H1 (cell line): ENCODE results near the gene GDF2. TPM values are rescaled to one million over a fixed set of nuclear protein-coding genes. Genes with fewer than 3 reads are reported as not detected.

ENCODE experiments used
- CTCF ChIA-PET: fragments of 300-600 bp; sonication (Branson Sonifier 250); formaldehyde crosslinking; loops from one replicate; lab custom pipeline; 2021; ENCODE audit not compliant: partially characterized antibody; lab: Charles Lee
- POLR2A ChIA-PET: fragments of 300-600 bp; sonication (Branson Sonifier 250); formaldehyde crosslinking; loops from one replicate; lab custom pipeline; 2021; ENCODE audit warnings: inconsistent platforms; ENCODE audit not compliant: partially characterized antibody; lab: Charles Lee
- DNase-seq, 2 experiments: peaks; one replicate each; pipeline versions ENCODE4 v3.0.0 to v3.0.0-alpha.2; 2010 to 2022; ENCODE audit warnings: low spot score in 2 of 2, low read depth in 1 of 2, mixed read lengths in 1 of 2
- FAIRE-seq: peaks from 2 replicates; lab custom pipeline; 2011; peaks lifted over from hg19 to GRCh38; lab: Jason Lieb, UNC
- H2AFZ ChIP-seq: 2 replicates; pipeline ENCODE4 v1.8.1; 2012; ENCODE audit warnings: low read length, inconsistent platforms
- H2AK5ac ChIP-seq: 2 replicates; pipeline ENCODE4 v1.6.1; 2013; ENCODE audit warnings: low read depth, low read length
- H2BK120ac ChIP-seq: replicated peaks from 2 replicates; pipeline ENCODE3; 2013; ENCODE audit warnings: low read depth, low read length, inconsistent platforms
- H2BK12ac ChIP-seq: 2 replicates; pipeline ENCODE4 v1.6.1; 2013; ENCODE audit warnings: low read depth, low read length
- H2BK15ac ChIP-seq: 2 replicates; pipeline ENCODE4 v1.6.1; 2013; ENCODE audit warnings: low read length
- H2BK20ac ChIP-seq: 2 replicates; pipeline ENCODE4 v1.6.1; 2013; ENCODE audit warnings: low read length
- H2BK5ac ChIP-seq: 2 replicates; pipeline ENCODE4 v1.6.1; 2013; ENCODE audit warnings: low read depth, low read length
- H3K14ac ChIP-seq: 2 replicates; pipeline ENCODE4 v1.6.1; 2013; ENCODE audit warnings: inconsistent platforms; ENCODE audit not compliant: insufficient read length
- H3K18ac ChIP-seq: 2 replicates; pipeline ENCODE4 v1.6.1; 2013; ENCODE audit warnings: low read length; ENCODE audit errors: extremely low read depth
- H3K23ac ChIP-seq: 2 replicates; pipeline ENCODE4 v1.6.1; 2013; ENCODE audit warnings: inconsistent platforms; ENCODE audit not compliant: insufficient read length
- H3K23me2 ChIP-seq: 2 replicates; pipeline ENCODE4 v1.6.1; 2013; ENCODE audit warnings: low read depth, low read length
- H3K27ac ChIP-seq: 2 replicates; pipeline ENCODE4 v1.6.1; 2011; ENCODE audit warnings: low read depth, low read length, inconsistent platforms
- H3K27me3 ChIP-seq, 4 experiments: replicated peaks in 1 of 4; 1 replicate in 1 of 4; 2 replicates in 3 of 4; pipeline versions ENCODE4 v1.6.1 to v1.8.1; 2011 to 2013; ENCODE audit warnings: low read length in 3 of 4, mild to moderate bottlenecking in 3 of 4, inconsistent platforms in 2 of 4, mixed read lengths in 2 of 4, moderate library complexity in 1 of 4; ENCODE audit not compliant: control insufficient read depth in 3 of 4, insufficient read depth in 3 of 4; ENCODE audit errors: extremely low read depth in 1 of 4
- H3K36me3 ChIP-seq, 4 experiments: 2 replicates each; pipeline versions ENCODE4 v1.6.1 to v1.8.1; 2011 to 2013; ENCODE audit warnings: mild to moderate bottlenecking in 4 of 4, low read length in 3 of 4, moderate library complexity in 2 of 4, control low read depth in 1 of 4, inconsistent platforms in 1 of 4; ENCODE audit not compliant: insufficient read depth in 4 of 4, control insufficient read depth in 2 of 4
- H3K4ac ChIP-seq: replicated peaks from 2 replicates; pipeline ENCODE3; 2013; ENCODE audit warnings: low read length, low read depth, mixed read lengths, inconsistent platforms; ENCODE audit not compliant: insufficient read length
- H3K4me1 ChIP-seq, 4 experiments: replicated peaks in 1 of 4; 1 replicate in 1 of 4; 2 replicates in 3 of 4; pipeline versions ENCODE4 v1.6.1 to v1.8.1; 2011 to 2013; ENCODE audit warnings: low read length in 3 of 4, inconsistent platforms in 2 of 4, mixed read lengths in 1 of 4; ENCODE audit not compliant: insufficient read depth in 4 of 4, control insufficient read depth in 3 of 4
- H3K4me2 ChIP-seq, 2 experiments: 2 replicates each; pipeline versions ENCODE4 v1.6.1 to v1.8.1; 2011 to 2013; ENCODE audit warnings: low read depth in 2 of 2, low read length in 2 of 2, control low read depth in 1 of 2, inconsistent platforms in 1 of 2, mild to moderate bottlenecking in 1 of 2; ENCODE audit not compliant: insufficient read depth in 1 of 2
- H3K4me3 ChIP-seq, 4 experiments: fragments of 200-600, 300-600 bp in 1 of 4; sonication (generic), shearing (Covaris generic), sonication (Bioruptor Twin) in 1 of 4; 2 replicates each; pipeline versions ENCODE4 v1.5.1 to v1.8.1; 2011 to 2016; ENCODE audit warnings: low read length in 4 of 4, low read depth in 3 of 4, control low read depth in 2 of 4, inconsistent platforms in 2 of 4, mild to moderate bottlenecking in 2 of 4, mixed read lengths in 1 of 4, moderate library complexity in 1 of 4; ENCODE audit not compliant: insufficient read depth in 2 of 4; ENCODE audit errors: extremely low read depth in 1 of 4
- H3K56ac ChIP-seq: replicated peaks from 2 replicates; pipeline ENCODE3; 2013; ENCODE audit warnings: low read depth, mild to moderate bottlenecking, mixed read lengths, low read length, inconsistent platforms; ENCODE audit not compliant: insufficient read length
- H3K79me1 ChIP-seq: 2 replicates; pipeline ENCODE4 v1.6.1; 2013; ENCODE audit warnings: low read depth, low read length, control low read depth
- H3K79me2 ChIP-seq, 2 experiments: 2 replicates each; pipeline versions ENCODE4 v1.6.1 to v1.8.1; 2012 to 2013; ENCODE audit warnings: low read length in 2 of 2, mild to moderate bottlenecking in 2 of 2, inconsistent platforms in 1 of 2; ENCODE audit not compliant: insufficient read depth in 2 of 2, control insufficient read depth in 1 of 2
- H3K9ac ChIP-seq, 4 experiments: replicated peaks in 1 of 4; 1 replicate in 1 of 4; 2 replicates in 3 of 4; pipeline versions ENCODE4 v1.6.1 to v1.8.1; 2011 to 2013; ENCODE audit warnings: low read depth in 3 of 4, low read length in 3 of 4, control low read depth in 2 of 4, mild to moderate bottlenecking in 2 of 4, moderate library complexity in 2 of 4, inconsistent platforms in 1 of 4; ENCODE audit errors: extremely low read depth in 1 of 4
- H3K9me3 ChIP-seq, 2 experiments: 2 replicates each; pipeline versions ENCODE4 v1.6.1 to v1.8.1; 2012 to 2013; ENCODE audit warnings: mild to moderate bottlenecking in 2 of 2, moderate library complexity in 2 of 2, control low read depth in 1 of 2, inconsistent platforms in 1 of 2, low read depth in 1 of 2, low read length in 1 of 2, mixed read lengths in 1 of 2; ENCODE audit not compliant: insufficient read depth in 2 of 2
- H4K20me1 ChIP-seq, 2 experiments: replicated peaks in 1 of 2; 2 replicates each; pipeline versions ENCODE3 to v1.8.1; 2011 to 2013; ENCODE audit warnings: inconsistent platforms in 2 of 2, low read length in 2 of 2, mild to moderate bottlenecking in 1 of 2; ENCODE audit not compliant: insufficient read depth in 2 of 2, control insufficient read depth in 1 of 2
- H4K5ac ChIP-seq: 2 replicates; pipeline ENCODE4 v1.6.1; 2013; ENCODE audit warnings: low read length, low read depth, mixed read lengths, inconsistent platforms; ENCODE audit not compliant: insufficient read length
- H4K8ac ChIP-seq: 2 replicates; pipeline ENCODE4 v1.8.0; 2013; ENCODE audit warnings: mild to moderate bottlenecking, moderate library complexity, low read length, inconsistent platforms; ENCODE audit not compliant: insufficient read depth; ENCODE audit errors: extremely low read depth
- H4K91ac ChIP-seq: replicated peaks from 2 replicates; pipeline ENCODE3; 2013; ENCODE audit warnings: low read length, mixed read lengths, inconsistent platforms; ENCODE audit not compliant: insufficient read length
- CBX5 ChIP-seq: fragments of 300-800, 300-1000 bp; sonication (generic); IDR thresholded peaks from 2 replicates; pipeline ENCODE4 v1.7.1; 2016; ENCODE audit warnings: antibody characterized with exemption, low read length, low read depth
- CTBP2 ChIP-seq: IDR thresholded peaks from 2 replicates; pipeline ENCODE4 v1.7.0; 2011; ENCODE audit warnings: borderline replicate concordance, mild to moderate bottlenecking, moderate library complexity, mixed read lengths, low read length; ENCODE audit not compliant: insufficient read depth, insufficient read length
- KDM4A ChIP-seq: IDR thresholded peaks from one replicate; pipeline ENCODE4 v1.7.1; 2012; ENCODE audit warnings: low read depth, mild to moderate bottlenecking, moderate library complexity, low read length, inconsistent platforms; ENCODE audit not compliant: severe bottlenecking
- KDM5A ChIP-seq: fragments of 200-600 bp; IDR thresholded peaks from 2 replicates; pipeline ENCODE4 v1.7.1; 2012; ENCODE audit warnings: mild to moderate bottlenecking, low read length, inconsistent platforms, mixed read lengths
- MAX ChIP-seq: IDR thresholded peaks from 2 replicates; pipeline ENCODE4 v1.6.1; 2012; ENCODE audit warnings: inconsistent platforms
- SRF ChIP-seq: IDR thresholded peaks from 2 replicates; pipeline ENCODE4 v1.6.1; 2011; ENCODE audit warnings: mild to moderate bottlenecking, low read depth, low read length, moderate library complexity
- TBP ChIP-seq: IDR thresholded peaks from 2 replicates; pipeline ENCODE4 v1.6.1; 2011; ENCODE audit warnings: low read depth, low read length, improper control_type of control experiment
- WGBS, 2 experiments: shearing (Covaris generic) in 1 of 2; methylation state at CpG; one replicate each; pipeline versions ENCODE4 v1.1.6 to v1.1.7; 2013 to 2015; ENCODE audit warnings: low lambda C conversion rate in 2 of 2, mixed read lengths in 2 of 2, inconsistent platforms in 1 of 2, low coverage in 1 of 2, missing lambda C conversion rate in 1 of 2; ENCODE audit not compliant: insufficient replicate concordance in 2 of 2, insufficient coverage in 1 of 2, insufficient read length in 1 of 2; ENCODE audit errors: extremely low coverage in 1 of 2, missing lambda C conversion rate in 1 of 2; 5-methylcytosine and 5-hydroxymethylcytosine counted together
- polyA plus RNA-seq, 7 experiments: library from polyadenylated mRNA; depleted of rRNA in 3 of 7; stranded (reverse) in 5 of 7; unstranded in 2 of 7; fragments of >200 nt in 5 of 7; fragments of 200-250 nt in 2 of 7; gene quantifications; 1 replicate in 5 of 7; 2 replicates in 1 of 7; 4 replicates in 1 of 7; pipeline versions ENCODE4 v1.2.1 to v1.2.3, GENCODE V29; 2011 to 2013; ENCODE audit warnings: missing spikeins in 2 of 7, mixed read lengths in 2 of 7
- total RNA-seq: library from RNA; stranded (reverse); fragmentation: NEBNext Ultra II Directional; extraction: Animal tissue kit (Norgen Biotek cat#: 25700); gene quantifications from 2 replicates; pipeline ENCODE4 v1.2.1, GENCODE V29; 2021
- TF ChIP-seq, protein P1 (sequence below): IDR thresholded peaks from 2 replicates; pipeline ENCODE4 v1.6.1; 2011; ENCODE audit warnings: low read depth, mild to moderate bottlenecking, low read length; ENCODE audit not compliant: insufficient read depth

GDF2 gene
- total and polyA plus RNA-seq, 2 of the 8 experiments (the other 6 are each of a cell fraction or from before 2014, with no cell fraction given) = not detected

DNA sequence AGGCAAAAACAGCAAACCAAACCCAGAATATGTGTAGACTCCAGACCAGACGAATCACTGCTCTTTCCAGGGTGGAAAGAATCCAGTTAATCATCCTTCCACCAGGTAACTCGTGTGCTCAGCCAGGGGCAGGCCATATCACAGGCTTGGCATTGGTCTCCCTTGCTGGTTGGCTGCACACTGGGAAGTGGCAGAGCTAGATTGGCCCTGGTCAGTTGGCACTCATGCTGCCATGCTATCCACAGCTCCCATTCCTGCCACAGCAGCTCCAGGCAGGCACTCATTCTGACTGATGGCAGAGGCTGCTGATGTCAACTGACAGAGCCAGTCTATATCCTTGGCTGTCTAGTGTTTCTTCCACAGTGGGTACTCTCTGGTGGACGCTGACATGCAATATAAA, 31.9 kb upstream of the GDF2 start:
- WGBS, 2 experiments = 84% methylated on average over 3 of the region's 3 CpGs; no CpG with 5 or more reads in 1 of the 2 experiments
- no peak for TF ChIP-seq SRF
- TF ChIP-seq, protein P1, sequence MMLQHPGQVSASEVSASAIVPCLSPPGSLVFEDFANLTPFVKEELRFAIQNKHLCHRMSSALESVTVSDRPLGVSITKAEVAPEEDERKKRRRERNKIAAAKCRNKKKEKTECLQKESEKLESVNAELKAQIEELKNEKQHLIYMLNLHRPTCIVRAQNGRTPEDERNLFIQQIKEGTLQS = no peak
- TF ChIP-seq CBX5 = no peak
- TF ChIP-seq TBP = no peak
- no peak for TF ChIP-seq KDM4A
- TF ChIP-seq CTBP2 = no peak
- no peak for TF ChIP-seq MAX
- no peak for TF ChIP-seq KDM5A
- Histone ChIP-seq H3K4ac (no peak overlapping the region), H3K56ac (no peak overlapping the region), H3K14ac (no peak overlapping the region), H3K9ac (no peak overlapping the region), H3K23me2 (no peaks in the 10 kb centered on the region), H3K27me3 (no peaks in the 10 kb centered on the region), H2AFZ (no peak overlapping the region), H3K18ac (no peak overlapping the region), H4K8ac (peak overlapping the region; percentile 16; the same call in 1 of the 2 replicates), H3K4me2 (no peak overlapping the region), H2BK20ac (no peak overlapping the region), H3K79me1 (no peaks in the 10 kb centered on the region), H2BK5ac (no peak overlapping the region), H3K23ac (no peak overlapping the region), H4K5ac (no peak overlapping the region), H3K79me2 (no peaks in the 10 kb centered on the region), H2BK15ac (no peak overlapping the region), H3K27ac (no peak overlapping the region), H3K4me1 (no peaks in the 10 kb centered on the region), H3K9me3 (no peaks in the 10 kb centered on the region), H4K20me1 (no peaks in the 10 kb centered on the region), H2AK5ac (no peak overlapping the region), H4K91ac (no peak overlapping the region), H3K4me3 (no peak overlapping the region), H2BK12ac (no peak overlapping the region), H2BK120ac (no peak overlapping the region), H3K36me3 (no peaks in the 10 kb centered on the region)
- DNase-seq (no peak), FAIRE-seq (no peak)
- ChIA-PET CTCF (interaction anchor here (1.0 to 1.5 kb wide), 4 partner anchors 16 to 243 kb away, joined by 3 to 5 read pairs (median 3); no protein-coding TSS in a partner anchor), POLR2A (no interaction called here)
